Osteoblast (primary cell): ENCODE data around the gene PGPEP1. TPM values are rescaled to one million over a fixed set of nuclear protein-coding genes. Genes with fewer than 3 reads are reported as not detected.

Source experiments
- DNase-seq: peaks from one replicate; pipeline ENCODE4 v3.0.0; 2011; ENCODE audit warnings: low spot score, mixed read lengths; ENCODE audit not compliant: insufficient read length; ENCODE audit errors: missing footprints
- H2AFZ ChIP-seq: 2 replicates; pipeline ENCODE4 v1.6.0; 2011; ENCODE audit warnings: mild to moderate bottlenecking, low read length
- H3K27ac ChIP-seq: 2 replicates; pipeline ENCODE4 v1.5.1; 2011; ENCODE audit warnings: mild to moderate bottlenecking, low read depth, low read length, moderate library complexity
- H3K27me3 ChIP-seq: 2 replicates; pipeline ENCODE4 v1.6.0; 2012; ENCODE audit warnings: mild to moderate bottlenecking, control low read depth, inconsistent platforms, low read length, moderate library complexity; ENCODE audit not compliant: insufficient read depth
- H3K36me3 ChIP-seq: 2 replicates; pipeline ENCODE4 v1.5.1; 2011; ENCODE audit warnings: mild to moderate bottlenecking, low read length, control low read depth, moderate library complexity; ENCODE audit not compliant: insufficient read depth
- H3K4me1 ChIP-seq: 2 replicates; pipeline ENCODE4 v1.5.1; 2011; ENCODE audit warnings: mild to moderate bottlenecking, low read length, control low read depth, moderate library complexity; ENCODE audit not compliant: insufficient read depth
- H3K4me2 ChIP-seq: 2 replicates; pipeline ENCODE4 v1.6.0; 2011; ENCODE audit warnings: mild to moderate bottlenecking, low read length; ENCODE audit not compliant: insufficient read depth
- H3K4me3 ChIP-seq: fragments of 200-600 bp; sonication (generic); 3 replicates; pipeline ENCODE4 v1.5.1; 2012; ENCODE audit warnings: mild to moderate bottlenecking, low read length, inconsistent platforms; ENCODE audit not compliant: insufficient read depth
- H3K79me2 ChIP-seq: 2 replicates; pipeline ENCODE4 v1.6.0; 2012; ENCODE audit warnings: mild to moderate bottlenecking, low read length, control low read depth, inconsistent platforms; ENCODE audit not compliant: insufficient read depth
- H3K9me3 ChIP-seq: 2 replicates; pipeline ENCODE4 v1.5.1; 2011; ENCODE audit warnings: low read depth, low read length, control low read depth
- H4K20me1 ChIP-seq: 2 replicates; pipeline ENCODE4 v1.6.0; 2012; ENCODE audit warnings: mild to moderate bottlenecking, low read length, control low read depth; ENCODE audit not compliant: insufficient read depth
- CTCF ChIP-seq: IDR thresholded peaks from 2 replicates; pipeline ENCODE4 v1.5.1; 2011; ENCODE audit warnings: mild to moderate bottlenecking, low read depth, low read length, moderate library complexity; ENCODE audit errors: extremely low read depth
- total RNA-seq: library from RNA; depleted of rRNA; stranded (reverse); fragments of >200 nt; gene quantifications from 2 replicates; pipeline ENCODE4 v1.2.3, GENCODE V29; 2012

PGPEP1 gene
- total RNA-seq, 1 donor: 31.1 TPM

DNA sequence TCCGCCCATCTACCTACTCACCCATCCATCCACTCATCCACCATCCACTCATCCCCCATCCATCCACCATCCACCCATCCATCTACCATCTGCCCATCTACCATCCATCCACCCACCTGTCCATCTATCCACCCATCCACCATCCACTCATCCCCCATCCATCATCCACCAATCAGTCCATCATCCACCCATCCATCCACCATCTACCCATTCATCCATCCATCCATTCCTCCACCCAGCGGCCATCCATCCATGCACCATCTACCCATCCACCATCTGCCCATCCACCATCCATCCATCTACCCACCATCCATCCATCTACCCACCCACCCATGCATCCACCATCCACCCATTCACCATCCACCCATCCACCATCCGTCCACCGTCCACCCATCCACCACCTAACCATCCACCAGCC lies 45.4 kb upstream of the PGPEP1 start:
- H3K4me1 ChIP-seq: peaks cover 24% of the 10 kb centered on the region
- H3K27ac ChIP-seq: no peak overlapping the region
- TF ChIP-seq CTCF: no peak

DNA sequence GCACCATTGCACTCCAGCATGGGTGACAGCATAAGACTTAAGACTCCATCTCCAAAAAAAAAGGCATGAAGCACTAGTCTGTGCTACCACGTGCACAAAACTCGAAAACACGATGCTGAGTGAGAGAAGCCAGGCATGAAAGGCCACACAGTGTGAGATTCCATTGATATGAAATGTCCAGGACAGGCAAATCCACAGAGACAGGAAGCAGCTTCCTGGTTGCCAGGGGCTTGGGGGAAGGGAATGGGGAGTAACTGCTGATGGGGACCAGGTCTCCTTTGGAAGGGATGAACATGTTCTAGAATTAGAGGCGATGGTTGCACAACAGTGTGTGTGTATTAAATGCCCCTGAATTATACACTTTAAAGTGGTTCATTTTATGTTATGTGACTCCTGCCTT lies 43.1 kb upstream of the PGPEP1 start:
- Histone ChIP-seq H4K20me1 (no peaks in the 10 kb centered on the region), H3K27ac (no peak overlapping the region), H3K27me3 (no peaks in the 10 kb centered on the region), H3K36me3 (no peaks in the 10 kb centered on the region), H2AFZ (no peak overlapping the region), H3K79me2 (no peaks in the 10 kb centered on the region), H3K4me1 (peaks cover 26% of the 10 kb centered on the region), H3K4me2 (no peak overlapping the region), H3K4me3 (no peak overlapping the region), H3K9me3 (no peaks in the 10 kb centered on the region)
- DNase-seq: peak; percentile 26
- TF ChIP-seq CTCF: no peak

More for the DNA sequence above, 45.4 kb upstream of the PGPEP1 start:
- H3K9me3 ChIP-seq: no peaks in the 10 kb centered on the region
- H3K27me3 ChIP-seq: no peaks in the 10 kb centered on the region
- H3K4me3 ChIP-seq: no peak overlapping the region
- no peak overlapping the region for H2AFZ ChIP-seq
- H4K20me1 ChIP-seq: no peaks in the 10 kb centered on the region
- no peaks in the 10 kb centered on the region for H3K36me3 ChIP-seq
- DNase-seq: no peak
- H3K4me2 ChIP-seq: no peak overlapping the region
- no peaks in the 10 kb centered on the region for H3K79me2 ChIP-seq

DNA sequence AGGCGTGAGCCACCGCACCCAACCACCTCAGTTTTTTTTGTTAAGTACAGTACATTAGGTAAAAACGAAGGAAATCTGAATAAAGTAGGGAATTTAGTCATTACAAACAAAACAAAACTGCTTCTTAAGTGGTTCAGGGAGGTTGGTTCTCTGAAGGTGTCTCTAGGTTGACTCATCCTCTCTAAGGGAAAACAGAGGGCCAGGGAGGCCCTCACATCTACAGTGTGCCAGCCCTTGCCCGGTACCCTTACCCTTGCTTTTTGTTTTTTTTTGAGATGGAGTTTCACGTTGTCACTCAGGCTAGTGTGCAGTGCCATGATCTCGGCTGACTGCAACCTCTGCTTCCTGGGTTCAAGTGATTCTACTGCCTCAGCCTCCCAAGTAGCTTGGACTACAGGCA lies 41.8 kb upstream of the PGPEP1 start:
- Histone ChIP-seq H3K4me2 (no peak overlapping the region), H3K27ac (no peak overlapping the region), H3K9me3 (no peaks in the 10 kb centered on the region), H4K20me1 (no peaks in the 10 kb centered on the region), H2AFZ (peak overlapping the region; percentile 51), H3K4me3 (no peak overlapping the region), H3K79me2 (no peaks in the 10 kb centered on the region), H3K4me1 (peaks cover 20% of the 10 kb centered on the region), H3K27me3 (no peaks in the 10 kb centered on the region), H3K36me3 (no peaks in the 10 kb centered on the region)
- TF ChIP-seq CTCF: no peak
- DNase-seq: peak; percentile 93

DNA sequence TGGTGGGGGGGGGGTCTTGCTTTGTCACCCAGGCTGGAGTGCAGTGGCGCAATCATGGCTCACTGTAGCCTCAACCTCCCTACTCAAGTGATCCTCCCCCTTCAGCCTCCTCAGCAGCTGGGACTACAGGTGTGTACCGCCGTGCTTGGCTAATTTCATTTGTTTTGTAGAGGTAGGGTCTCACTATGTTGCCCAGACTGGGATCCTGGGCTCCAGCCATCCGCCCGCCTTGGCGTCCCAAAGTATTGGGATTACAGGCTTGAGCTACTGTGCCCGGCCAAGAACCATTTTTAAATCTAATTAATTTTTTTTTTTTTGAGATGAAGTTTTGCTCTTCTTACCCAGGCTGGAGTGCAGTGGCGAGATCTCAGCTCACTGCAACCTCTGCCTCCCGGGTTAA lies 40.7 kb upstream of the PGPEP1 start:
- Histone ChIP-seq H3K36me3 (no peaks in the 10 kb centered on the region), H3K4me2 (no peak overlapping the region), H3K27ac (no peak overlapping the region), H3K27me3 (no peaks in the 10 kb centered on the region), H3K79me2 (no peaks in the 10 kb centered on the region), H3K4me3 (no peak overlapping the region), H3K4me1 (peaks cover 30% of the 10 kb centered on the region), H2AFZ (no peak overlapping the region), H3K9me3 (no peaks in the 10 kb centered on the region), H4K20me1 (no peaks in the 10 kb centered on the region)
- no peak for DNase-seq
- TF ChIP-seq CTCF: no peak
